Spinal cord (tissue), 10 donors: ENCODE measurements around the gene FRAS1. TPM values are rescaled to one million over a fixed set of nuclear protein-coding genes. Genes with fewer than 3 reads are reported as not detected.

Experiments used
- DNase-seq, 6 donors: peaks; one replicate each; pipeline versions ENCODE4 v3.0.0 to v3.0.0-alpha.2; 2013 to 2015; ENCODE audit warnings: low spot score in 6 of 6, low read depth in 4 of 6
- H3K27ac ChIP-seq: one replicate; pipeline ENCODE4 v1.5.1; 2013; ENCODE audit warnings: low read depth, low read length, control low read depth
- H3K27me3 ChIP-seq: one replicate; pipeline ENCODE4 v1.6.1; 2013; ENCODE audit warnings: low read length; ENCODE audit not compliant: control insufficient read depth, insufficient read depth
- H3K36me3 ChIP-seq: one replicate; pipeline ENCODE4 v1.6.1; 2013; ENCODE audit warnings: low read length; ENCODE audit not compliant: control insufficient read depth, insufficient read depth
- H3K4me1 ChIP-seq: one replicate; pipeline ENCODE4 v1.6.1; 2013; ENCODE audit warnings: low read length; ENCODE audit not compliant: control insufficient read depth, insufficient read depth
- H3K4me3 ChIP-seq: one replicate; pipeline ENCODE4 v1.5.1; 2013; ENCODE audit warnings: low read depth, low read length, control low read depth
- H3K9me3 ChIP-seq: one replicate; pipeline ENCODE4 v1.6.1; 2013; ENCODE audit warnings: low read length; ENCODE audit not compliant: control insufficient read depth, insufficient read depth
- WGBS: methylation state at CpG from one replicate; pipeline ENCODE4 v1.1.5; 2013; ENCODE audit warnings: missing lambda C conversion rate; ENCODE audit not compliant: insufficient coverage; 5-methylcytosine and 5-hydroxymethylcytosine counted together
- polyA plus RNA-seq, 2 donors: library from polyadenylated mRNA; unstranded; fragments of 120-200 nt; gene quantifications; one replicate each; pipeline ENCODE4 v1.2.1, GENCODE V29; 2013; ENCODE audit not compliant: insufficient read length in 2 of 2
- total RNA-seq, 2 donors: library from RNA; depleted of rRNA in 1 of 2; stranded (reverse); fragments of 120-200 nt in 1 of 2; fragments of >200 nt in 1 of 2; gene quantifications; one replicate each; pipeline versions ENCODE4 v1.2.3 to v1.2.4, GENCODE V29; 2013 to 2014
- donor health status: healthy.

The FRAS1 gene
- total and polyA plus RNA-seq, 4 donors = 7.5 to 24.0 (median 16.5) TPM

GRCh38 chr4:78336093-78336943, 279.2 kb downstream of the FRAS1 start:
- DNase-seq = peak in 3 of 6 donors; percentile 22 to 72 (median 68)
- WGBS = 49% methylated on average over 2 of the region's 4 CpGs

GRCh38 chr4:78337244-78338020, 280.3 kb downstream of the FRAS1 start:
- no peaks in the 10 kb centered on the region for H3K27me3 ChIP-seq
- WGBS = 83% methylated on average over 5 of the region's 9 CpGs
- DNase-seq = no peak

More at GRCh38 chr4:78336093-78336943, 279.2 kb downstream of the FRAS1 start:
- peaks cover 4% of the 10 kb centered on the region for H3K4me1 ChIP-seq
- H3K4me3 ChIP-seq = no peak overlapping the region
- H3K27ac ChIP-seq = no peak overlapping the region
- H3K9me3 ChIP-seq = no peaks in the 10 kb centered on the region
- no peaks in the 10 kb centered on the region for H3K27me3 ChIP-seq
- peaks cover 2% of the 10 kb centered on the region for H3K36me3 ChIP-seq

DNA sequence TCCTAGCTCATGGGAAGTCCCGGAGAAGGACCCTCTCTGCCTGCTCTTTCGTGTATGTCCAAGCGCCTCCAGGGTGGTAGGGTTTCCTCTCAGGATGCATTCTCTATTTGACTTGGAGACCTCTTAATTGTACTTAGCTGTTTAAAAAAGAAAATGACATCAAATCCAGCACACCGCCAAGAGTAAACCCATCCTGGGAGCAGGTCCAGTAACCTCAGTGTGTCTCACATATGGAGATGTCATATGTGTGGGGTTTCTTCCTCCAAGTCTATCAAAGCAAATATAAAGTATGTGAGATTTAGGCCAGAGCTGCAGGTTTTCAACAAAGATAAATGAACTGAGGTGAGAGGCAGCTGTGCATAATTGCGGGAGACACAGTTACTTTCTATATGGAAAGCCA, 285.0 kb downstream of the FRAS1 start:
- Histone ChIP-seq H3K9me3 (no peaks in the 10 kb centered on the region), H3K4me3 (no peak overlapping the region), H3K36me3 (peaks cover 2% of the 10 kb centered on the region), H3K27me3 (no peaks in the 10 kb centered on the region), H3K27ac (no peak overlapping the region), H3K4me1 (peaks cover 6% of the 10 kb centered on the region)
- DNase-seq = peak in 1 of 6 donors; percentile 46
- WGBS = 100% methylated on average over 1 of the region's 5 CpGs

More at GRCh38 chr4:78337244-78338020, 280.3 kb downstream of the FRAS1 start:
- Histone ChIP-seq H3K36me3 (peaks cover 2% of the 10 kb centered on the region), H3K4me3 (no peak overlapping the region), H3K9me3 (no peaks in the 10 kb centered on the region), H3K27ac (no peak overlapping the region), H3K4me1 (peaks cover 4% of the 10 kb centered on the region)

- no peaks in the 10 kb centered on the region for H3K9me3 ChIP-seq
- H3K36me3 ChIP-seq = peaks cover under 1% of the 10 kb centered on the region
- no peak overlapping the region for H3K27ac ChIP-seq
- peak in 1 of 6 donors; percentile 50 for DNase-seq
- no peaks in the 10 kb centered on the region for H3K27me3 ChIP-seq
- peaks cover 6% of the 10 kb centered on the region for H3K4me1 ChIP-seq
- H3K4me3 ChIP-seq = no peak overlapping the region
- WGBS = 38% methylated on average over 1 of the region's 3 CpGs
These were observed 286.6 kb downstream of the FRAS1 start for GRCh38 chr4:78343682-78344081.

DNA sequence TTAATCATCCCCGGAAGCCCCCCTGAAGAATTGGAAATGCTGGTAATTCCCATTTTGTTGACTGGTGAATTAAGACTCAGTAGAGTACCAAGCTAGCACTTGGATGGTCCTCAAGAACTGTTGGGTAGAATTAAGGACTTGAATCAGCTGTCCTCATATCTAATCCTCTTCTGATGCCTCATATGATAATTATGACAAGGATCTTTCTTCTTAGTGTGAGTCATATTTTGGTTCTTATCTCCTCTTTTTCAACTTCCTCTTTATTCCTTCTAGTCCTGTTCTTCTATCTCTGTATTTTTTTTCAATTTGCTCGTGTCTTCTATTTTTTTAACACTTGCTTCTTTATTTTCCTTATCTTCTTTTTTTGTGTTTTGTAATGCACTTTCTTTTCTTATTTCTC, 288.1 kb downstream of the FRAS1 start:
- Histone ChIP-seq H3K27me3 (no peaks in the 10 kb centered on the region), H3K9me3 (no peaks in the 10 kb centered on the region), H3K27ac (no peak overlapping the region), H3K36me3 (no peaks in the 10 kb centered on the region), H3K4me1 (peaks cover 6% of the 10 kb centered on the region), H3K4me3 (no peak overlapping the region)
- WGBS = no CpG with 5 or more reads among the region's 2 CpGs
- DNase-seq = no peak

DNA sequence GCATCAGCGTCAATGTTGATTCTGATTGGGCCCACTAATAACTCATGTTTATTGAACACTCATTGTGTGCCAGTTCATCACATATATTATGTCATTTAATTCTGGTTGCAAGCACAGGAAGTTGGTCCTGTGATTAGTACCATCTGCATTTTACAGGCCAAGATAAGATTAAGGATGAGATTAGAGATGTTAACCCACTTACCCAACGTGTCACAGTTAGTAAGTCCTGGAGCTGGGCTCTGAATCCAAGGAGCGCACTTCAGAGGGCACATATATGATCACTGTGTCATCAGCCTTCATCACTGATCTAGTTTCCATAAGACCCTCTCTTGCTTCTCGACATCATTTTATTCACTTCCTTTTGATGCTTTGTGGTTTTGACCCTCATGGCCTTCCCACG, 289.1 kb downstream of the FRAS1 start:
- no peaks in the 10 kb centered on the region for H3K9me3 ChIP-seq
- H3K36me3 ChIP-seq = no peaks in the 10 kb centered on the region
- 100% methylated on average over 2 of the region's 5 CpGs for WGBS
- DNase-seq = no peak
- H3K4me3 ChIP-seq = no peak overlapping the region
- no peak overlapping the region for H3K27ac ChIP-seq
- peaks cover 6% of the 10 kb centered on the region for H3K4me1 ChIP-seq
- H3K27me3 ChIP-seq = no peaks in the 10 kb centered on the region

DNA sequence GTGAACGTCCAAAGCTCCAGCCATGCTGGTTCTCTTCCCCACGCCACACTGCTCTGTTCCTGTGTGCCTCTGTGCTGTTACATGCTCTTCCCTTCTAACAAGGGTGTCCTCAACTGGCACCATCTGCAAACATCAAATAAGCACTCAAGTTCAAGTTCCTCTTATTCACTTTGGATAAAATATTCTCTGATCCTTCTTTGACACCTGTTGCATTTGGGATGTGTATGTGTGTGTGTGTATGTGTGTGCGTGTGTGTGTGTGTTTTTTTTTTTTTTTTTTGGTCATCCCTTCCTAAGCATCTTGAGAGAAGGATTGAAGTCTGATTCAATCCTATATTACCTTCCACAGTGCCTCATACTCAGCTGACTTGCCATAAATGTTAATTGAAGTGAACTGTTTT, 290.4 kb downstream of the FRAS1 start:
- Histone ChIP-seq H3K36me3 (no peaks in the 10 kb centered on the region), H3K27me3 (no peaks in the 10 kb centered on the region), H3K27ac (no peak overlapping the region), H3K4me1 (peaks cover 6% of the 10 kb centered on the region), H3K4me3 (no peak overlapping the region), H3K9me3 (no peaks in the 10 kb centered on the region)
- WGBS = 89% methylated on average over 2 of the region's 3 CpGs
- no peak for DNase-seq

DNA sequence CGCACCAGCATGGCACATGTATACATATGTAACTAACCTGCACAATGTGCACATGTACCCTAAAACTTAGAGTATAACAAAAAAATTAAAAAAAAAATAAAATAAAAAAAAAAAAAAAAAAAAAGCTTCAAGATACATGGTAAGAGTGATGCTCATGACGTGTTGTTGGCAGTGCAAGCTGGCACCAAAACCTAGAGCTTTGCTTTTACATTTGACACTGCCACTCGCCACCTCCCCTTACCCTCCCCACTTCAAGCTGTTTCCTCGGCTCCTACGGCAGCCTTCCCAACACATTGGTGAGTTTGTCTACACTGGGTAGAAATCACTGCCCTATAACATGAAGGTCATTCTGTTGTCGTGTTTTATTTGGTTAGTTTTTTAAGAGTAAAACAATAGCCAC, 296.8 kb downstream of the FRAS1 start:
- no CpG with 5 or more reads among the region's 6 CpGs for WGBS
- peak in 1 of 6 donors; percentile 79 for DNase-seq
- no peaks in the 10 kb centered on the region for H3K36me3 ChIP-seq

GRCh38 chr4:78354782-78355181, 297.7 kb downstream of the FRAS1 start:
- Histone ChIP-seq H3K9me3 (no peaks in the 10 kb centered on the region), H3K4me3 (no peak overlapping the region), H3K4me1 (no peaks in the 10 kb centered on the region), H3K36me3 (no peaks in the 10 kb centered on the region), H3K27me3 (no peaks in the 10 kb centered on the region), H3K27ac (no peak overlapping the region)
- peak in 2 of 6 donors; percentile 30 to 46 for DNase-seq
- WGBS = no CpG with 5 or more reads among the region's 4 CpGs

More for the DNA sequence above, 296.8 kb downstream of the FRAS1 start:
- Histone ChIP-seq H3K27ac (no peak overlapping the region), H3K4me1 (no peaks in the 10 kb centered on the region), H3K4me3 (no peak overlapping the region), H3K27me3 (no peaks in the 10 kb centered on the region), H3K9me3 (no peaks in the 10 kb centered on the region)
